Anterior cingulate cortex (tissue), 58 donors: ENCODE results near the gene MBTPS2.
A peak's percentile ranks its signal among the peaks of the same experiment; 100 is the strongest.

Experiments
- DNase-seq, 58 donors: peaks; one replicate each; lab custom pipeline; 2025; lab: John Stamatoyannopoulos, UW

MBTPS2 gene

DNA sequence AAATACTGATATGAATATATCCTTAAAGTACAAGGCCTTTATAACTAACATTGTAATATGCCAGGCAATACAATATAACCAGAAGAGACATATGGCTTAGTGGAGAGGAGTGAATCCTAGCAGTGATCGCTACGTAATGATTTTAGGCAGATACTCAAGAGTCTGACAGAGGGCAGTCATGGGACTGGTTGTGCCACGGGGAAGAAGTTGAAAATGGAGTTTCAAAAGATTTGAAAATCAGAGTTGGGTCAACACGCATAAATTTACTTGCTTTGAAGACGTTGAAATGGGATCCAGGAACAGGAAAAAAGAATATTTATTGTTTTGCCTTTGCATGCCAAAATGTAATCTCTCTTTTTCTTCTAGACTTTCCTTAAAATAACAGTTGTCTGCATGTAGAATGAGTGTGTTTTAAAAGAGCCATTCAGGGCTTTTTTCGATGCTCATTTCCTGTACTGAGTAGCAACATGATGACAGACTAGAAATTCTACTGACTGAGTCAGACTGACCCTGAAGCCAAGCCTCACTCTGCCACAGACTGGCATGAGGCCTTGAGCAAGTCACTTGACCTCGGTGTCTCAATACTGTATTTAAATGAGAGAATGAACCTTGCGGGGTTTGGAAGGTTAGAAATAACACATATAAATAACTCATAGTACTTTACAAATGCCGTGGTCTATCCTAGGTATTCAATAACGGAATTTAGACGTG lies 93.0 kb downstream of the MBTPS2 start:
- peak in 1 of 58 donors; percentile 3 for DNase-seq

DNA sequence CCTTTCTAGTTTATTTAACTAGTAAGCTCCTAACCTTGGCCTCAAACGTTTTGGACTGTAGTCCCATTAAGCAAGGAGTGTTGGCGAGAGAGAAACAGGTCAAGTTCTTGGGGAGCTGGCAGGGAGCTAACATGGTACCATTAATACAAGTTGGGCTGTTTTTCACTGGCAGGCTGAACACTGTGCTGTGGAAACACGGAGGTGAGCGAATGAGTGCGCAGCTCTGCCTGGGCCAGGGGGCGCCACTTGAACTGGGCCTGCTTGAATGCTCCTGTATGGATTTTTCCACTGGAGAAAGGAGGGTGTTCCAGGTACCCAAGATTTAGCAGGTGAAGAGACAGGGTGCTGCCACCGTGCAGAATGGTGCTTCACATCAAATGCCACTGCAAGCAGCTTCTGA lies 93.7 kb downstream of the MBTPS2 start:
- DNase-seq = no peak

DNA sequence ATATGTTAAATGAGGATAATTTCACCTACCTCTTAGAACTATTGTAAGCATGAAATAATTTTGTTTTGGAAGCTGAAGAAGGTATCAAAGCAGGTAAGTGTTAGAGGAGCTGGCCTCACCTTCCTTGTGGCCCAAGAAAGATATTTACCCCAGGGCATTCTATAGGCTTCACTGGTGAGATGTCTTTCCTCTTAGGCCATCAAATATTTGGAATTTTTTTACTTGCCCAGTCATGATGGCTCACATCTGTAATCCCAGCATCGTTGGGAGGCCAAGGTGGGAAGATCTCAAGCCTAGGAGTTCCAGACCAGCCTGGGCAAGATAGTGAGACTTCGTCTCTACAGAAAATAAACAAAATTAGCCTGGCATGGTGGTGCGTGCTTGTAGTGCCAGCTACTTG lies 95.0 kb downstream of the MBTPS2 start:
- no peak for DNase-seq
